Measurements from ENCODE around the gene PKDCC.

The PKDCC gene

GRCh38 chr2:42001711-42002201, 46.1 kb upstream of the PKDCC start:
- H3K27me3 ChIP-seq: no peaks in the 10 kb centered on the region
- TF ChIP-seq CTCF (IDR thresholded peaks at IDR 0.05): no peak

DNA sequence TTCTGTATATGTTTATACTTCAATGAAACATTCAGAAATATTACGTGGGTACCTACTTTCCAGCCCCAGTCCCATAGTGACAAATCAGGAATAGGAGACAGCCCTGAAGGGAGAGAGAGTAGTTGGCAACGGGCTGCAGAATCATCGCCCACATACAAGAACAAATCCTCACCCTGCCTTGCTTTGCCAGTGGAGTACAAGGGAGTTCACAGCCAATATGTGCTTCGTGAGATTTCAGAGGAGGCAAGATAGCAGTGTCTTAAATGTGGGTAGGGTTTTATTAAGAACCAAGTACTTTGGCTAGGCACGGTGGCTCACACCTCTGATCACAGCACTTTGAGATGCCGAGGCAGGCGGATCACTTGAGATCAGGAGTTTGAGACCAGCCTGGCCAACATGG, 40.3 kb upstream of the PKDCC start:
- no peak for TF ChIP-seq CTCF (IDR thresholded peaks at IDR 0.05)
- Histone ChIP-seq H3K36me3 (no peaks in the 10 kb centered on the region), H3K9me3 (no peaks in the 10 kb centered on the region), H3K4me3 (ENCODE audit: low read depth in 1 of 2, low read length in 1 of 2) (no peak overlapping the region), H3K27ac (no peak overlapping the region), H3K4me1 (ENCODE audit: control insufficient read depth in 1 of 2, insufficient read depth in 1 of 2, low read depth in 1 of 2, low read length in 1 of 2) (no peaks in the 10 kb centered on the region), H3K27me3 (no peaks in the 10 kb centered on the region)

More at GRCh38 chr2:42001711-42002201, 46.1 kb upstream of the PKDCC start:
- Histone ChIP-seq H3K36me3 (no peaks in the 10 kb centered on the region), H3K27ac (no peak overlapping the region), H3K4me3 (ENCODE audit: low read depth in 1 of 2, low read length in 1 of 2) (no peak overlapping the region), H3K4me1 (ENCODE audit: control insufficient read depth in 1 of 2, insufficient read depth in 1 of 2, low read depth in 1 of 2, low read length in 1 of 2) (no peaks in the 10 kb centered on the region), H3K9me3 (no peaks in the 10 kb centered on the region)

DNA sequence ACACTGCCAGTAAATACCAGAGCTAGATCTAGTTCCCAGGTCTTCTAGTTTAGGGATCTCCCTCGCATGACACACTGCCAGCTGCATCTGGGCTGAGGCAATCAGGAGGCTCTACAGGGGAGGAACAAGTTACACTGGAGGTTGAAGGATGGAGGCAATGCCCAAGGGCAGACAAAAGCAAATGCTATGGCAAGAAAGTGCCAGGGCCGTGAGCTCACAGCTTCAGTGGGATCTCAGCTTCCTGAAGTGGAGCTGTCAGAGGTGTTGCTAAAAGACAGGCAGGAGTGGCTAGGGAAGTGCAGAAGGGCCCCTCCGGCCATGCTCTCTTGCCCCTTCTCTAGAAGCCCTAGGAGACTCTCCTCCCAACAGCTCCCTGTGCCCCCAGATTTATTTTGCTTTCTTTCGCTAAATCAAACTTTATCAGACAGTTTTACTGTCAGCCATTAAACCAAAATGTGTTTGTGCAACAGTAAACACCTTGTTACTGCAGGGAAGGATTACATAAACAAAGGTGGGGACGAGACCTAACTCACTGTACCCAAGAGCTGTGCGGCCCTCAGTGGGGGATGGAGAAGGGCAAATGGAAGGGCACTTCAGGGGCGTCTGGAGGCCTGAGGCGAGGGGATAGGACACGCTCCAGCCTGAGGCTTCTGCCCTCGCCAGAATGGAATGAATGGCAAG, 39.4 kb upstream of the PKDCC start:
- Histone ChIP-seq H3K27me3 (no peaks in the 10 kb centered on the region), H3K4me3 (ENCODE audit: low read depth in 1 of 2, low read length in 1 of 2) (no peak overlapping the region), H3K36me3 (no peaks in the 10 kb centered on the region), H3K4me1 (ENCODE audit: control insufficient read depth in 1 of 2, insufficient read depth in 1 of 2, low read depth in 1 of 2, low read length in 1 of 2) (no peaks in the 10 kb centered on the region), H3K9me3 (no peaks in the 10 kb centered on the region), H3K27ac (no peak overlapping the region)
- TF ChIP-seq CTCF (IDR thresholded peaks at IDR 0.05): no peak

DNA sequence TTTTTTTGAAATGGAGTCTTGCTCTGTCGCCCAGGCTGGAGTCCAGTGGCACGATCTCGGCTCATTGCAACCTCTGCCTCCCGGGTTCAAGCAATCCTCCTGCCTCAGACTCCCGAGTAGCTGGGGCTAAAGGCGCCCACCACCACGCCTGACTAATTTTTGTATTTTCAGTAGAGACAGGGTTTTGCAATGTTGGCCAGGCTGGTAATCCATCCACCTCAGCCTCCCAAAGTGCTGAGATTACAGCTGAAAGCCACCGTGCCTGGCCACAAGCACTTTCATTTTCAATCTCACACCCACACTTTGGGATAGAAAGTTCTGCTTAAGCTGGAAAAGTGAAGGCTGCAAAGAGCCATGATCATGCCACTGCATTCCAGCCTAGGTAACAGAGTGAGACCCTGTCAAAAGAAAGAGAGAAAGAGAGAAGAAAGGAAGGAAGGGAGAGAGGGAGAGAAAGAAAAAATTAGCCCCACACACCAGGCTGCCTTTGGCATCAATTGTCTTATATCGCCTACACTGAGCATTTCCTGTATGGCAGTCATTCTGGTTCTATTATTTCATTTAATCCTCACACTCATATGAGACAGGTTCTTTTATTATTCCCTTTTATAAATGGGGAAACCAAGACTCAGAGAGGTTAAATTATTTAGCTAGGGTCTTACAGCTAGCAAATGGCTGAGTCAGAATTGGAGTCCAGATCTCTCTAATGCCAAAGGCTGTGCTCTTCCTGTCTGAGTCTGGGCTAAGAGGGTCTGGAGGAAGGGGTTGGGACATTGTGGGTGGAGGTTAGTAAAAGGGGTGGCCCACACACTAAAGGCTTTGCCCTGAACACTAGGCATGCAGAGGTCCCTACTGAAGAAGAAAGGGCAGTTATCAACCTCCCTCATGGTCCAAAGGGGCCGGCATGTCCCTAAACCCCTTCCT, 37.9 kb upstream of the PKDCC start:
- no peak overlapping the region for H3K4me3 ChIP-seq (ENCODE audit: low read depth in 1 of 2, low read length in 1 of 2)
- TF ChIP-seq CTCF (IDR thresholded peaks at IDR 0.05): no peak
- H3K36me3 ChIP-seq: no peaks in the 10 kb centered on the region
- no peak overlapping the region for H3K27ac ChIP-seq
- H3K4me1 ChIP-seq (ENCODE audit: control insufficient read depth in 1 of 2, insufficient read depth in 1 of 2, low read depth in 1 of 2, low read length in 1 of 2): no peaks in the 10 kb centered on the region
- no peaks in the 10 kb centered on the region for H3K27me3 ChIP-seq
- H3K9me3 ChIP-seq: no peaks in the 10 kb centered on the region

DNA sequence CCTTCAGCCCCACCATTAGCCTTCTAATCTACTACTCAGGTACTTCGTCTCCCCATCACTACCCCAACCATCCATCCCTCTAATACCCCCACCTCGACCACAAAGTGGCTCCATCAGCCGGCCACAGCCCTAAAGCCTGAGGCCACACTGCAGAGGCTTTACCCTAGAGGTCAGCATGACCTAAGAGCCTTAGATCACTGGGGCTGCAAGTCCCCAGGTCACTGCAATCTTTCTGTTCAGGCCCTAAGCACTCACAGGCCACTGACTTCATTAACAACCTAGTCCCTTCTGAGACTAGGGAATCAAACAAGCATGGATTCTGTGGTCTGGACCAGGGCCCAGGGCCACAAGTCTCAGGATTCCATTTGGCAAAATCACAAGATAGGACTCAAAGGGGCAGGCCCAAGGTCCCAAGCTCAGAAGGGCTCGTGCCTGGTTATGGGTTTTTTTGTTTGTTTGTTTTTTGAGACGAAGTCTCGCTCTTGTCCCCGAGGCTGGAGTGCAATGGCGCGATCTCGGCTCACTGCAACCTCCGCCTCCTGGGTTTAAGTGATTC, 37.0 kb upstream of the PKDCC start:
- no peaks in the 10 kb centered on the region for H3K4me1 ChIP-seq (ENCODE audit: control insufficient read depth in 1 of 2, insufficient read depth in 1 of 2, low read depth in 1 of 2, low read length in 1 of 2)
- H3K27me3 ChIP-seq: no peaks in the 10 kb centered on the region
- H3K36me3 ChIP-seq: no peaks in the 10 kb centered on the region
- H3K9me3 ChIP-seq: no peaks in the 10 kb centered on the region
- H3K27ac ChIP-seq: no peak overlapping the region
- no peak for TF ChIP-seq CTCF (IDR thresholded peaks at IDR 0.05)
- no peak overlapping the region for H3K4me3 ChIP-seq (ENCODE audit: low read depth in 1 of 2, low read length in 1 of 2)
